Gastroesophageal sphincter (tissue), 4 donors: ENCODE data around the gene VAX1. TPM values are rescaled to one million over a fixed set of nuclear protein-coding genes. Genes with fewer than 3 reads are reported as not detected.
"Not testable (repeated sequence)": the region's sequence is repeated elsewhere in the genome, so short reads cannot be mapped to it uniquely, and the experiment has no call there.

ENCODE experiments used
- ATAC-seq: fragments of 150-250 bp; one replicate; pipeline ENCODE4 v1.9.1; 2016; ENCODE audit warnings: mild to moderate bottlenecking, moderate library complexity
- H3K27ac ChIP-seq, 4 donors: fragments of 200-600 bp; sonication (generic) in 3 of 4; 1 replicate in 3 of 4; 2 replicates in 1 of 4; pipeline ENCODE4 v1.5.1; 2016 to 2019
- H3K27me3 ChIP-seq: fragments of 200-600 bp; sonication (generic); one replicate; pipeline ENCODE4 v1.5.1; 2019
- H3K36me3 ChIP-seq, 2 donors: fragments of 200-600 bp; sonication (generic); one replicate each; pipeline ENCODE4 v1.5.1; 2019; ENCODE audit warnings: control low read depth in 1 of 2
- H3K4me1 ChIP-seq, 3 donors: fragments of 200-600 bp; sonication (generic); 1 replicate in 2 of 3; 2 replicates in 1 of 3; pipeline ENCODE4 v1.5.1; 2016 to 2019; ENCODE audit warnings: control low read depth in 2 of 3
- H3K4me3 ChIP-seq, 2 donors: fragments of 200-600 bp; sonication (generic); one replicate each; pipeline ENCODE4 v1.5.1; 2019; ENCODE audit warnings: mild to moderate bottlenecking in 1 of 2, moderate library complexity in 1 of 2
- H3K9me3 ChIP-seq, 3 donors: fragments of 200-600 bp; sonication (generic); one replicate each; pipeline ENCODE4 v1.5.1; 2017 to 2019; ENCODE audit warnings: control low read depth in 2 of 3
- CTCF ChIP-seq, 4 experiments: fragments of 200-600 bp in 2 of 4; fragments of 450-650 bp in 2 of 4; sonication (generic) in 1 of 4; IDR thresholded peaks; one replicate each; pipeline ENCODE4 v1.5.1; 2017 to 2019; ENCODE audit warnings: antibody characterized with exemption in 4 of 4, mild to moderate bottlenecking in 2 of 4, moderate library complexity in 2 of 4
- EP300 ChIP-seq: sonication (generic); formaldehyde crosslinking; IDR thresholded peaks from one replicate; pipeline ENCODE4 v1.6.1; 2017; ENCODE audit warnings: antibody characterized with exemption, mild to moderate bottlenecking
- POLR2A ChIP-seq, 2 donors: fragments of 450-650 bp; IDR thresholded peaks; one replicate each; pipeline ENCODE4 v1.6.1; 2017; ENCODE audit warnings: antibody characterized with exemption in 2 of 2, mild to moderate bottlenecking in 2 of 2, moderate library complexity in 1 of 2
- POLR2AphosphoS5 ChIP-seq: sonication (generic); formaldehyde crosslinking; IDR thresholded peaks from one replicate; pipeline ENCODE4 v1.6.1; 2017; ENCODE audit warnings: antibody characterized with exemption
- WGBS, 2 donors: methylation state at CpG; one replicate each; pipeline ENCODE4 v1.1.5; 2018; ENCODE audit warnings: low coverage in 1 of 2; 5-methylcytosine and 5-hydroxymethylcytosine counted together
- small RNA-seq, 4 donors: library from RNA; depleted of rRNA; stranded (forward); fragments of <200 nt; gene quantifications; one replicate each; pipeline ENCODE3, GENCODE V24; 2016
- total RNA-seq, 4 donors: library from RNA; depleted of rRNA; stranded (reverse); fragments of >200 nt; gene quantifications; one replicate each; pipeline ENCODE4 v1.1.0, GENCODE V29; 2016

Gene VAX1
- total RNA-seq, 4 donors from 2014 or later, result not detected

- WGBS, 2 donors, result 74 to 80% methylated on average over 3 of the region's 3 CpGs
- no peaks in the 10 kb centered on the region for H3K36me3 ChIP-seq
- no peaks in the 10 kb centered on the region for H3K4me1 ChIP-seq
- H3K9me3 ChIP-seq, result peaks cover 0 to 6% (median 0%) of the 10 kb centered on the region in 3 donors
- ATAC-seq, result no peak
- H3K4me3 ChIP-seq, result no peak overlapping the region
- TF ChIP-seq POLR2A (IDR thresholded peaks at IDR 0.05) (no peak), POLR2AphosphoS5 (no peak), CTCF (IDR thresholded peaks at IDR 0.05) (no peak), EP300 (no peak)
- H3K27ac ChIP-seq, result no peak overlapping the region
- peaks cover 16% of the 10 kb centered on the region for H3K27me3 ChIP-seq
Observed at GRCh38 chr10:117086546-117086945, 51.5 kb downstream of the VAX1 start.

GRCh38 chr10:117084421-117085246 lies 53.4 kb downstream of the VAX1 start:
- 63 to 94% methylated on average over 7 of the region's 31 CpGs for WGBS, 2 donors
- H3K36me3 ChIP-seq, result not testable (repeated sequence)

More at GRCh38 chr10:117084421-117085246, 53.4 kb downstream of the VAX1 start:
- not testable (repeated sequence) for H3K4me3 ChIP-seq, ATAC-seq, H3K4me1 ChIP-seq, H3K9me3 ChIP-seq, H3K27ac ChIP-seq
- H3K27me3 ChIP-seq, result peaks cover 14% of the 10 kb centered on the region

Small RNA genes within 50 kb of the gene (small RNA-seq; reads per million reads assigned to genes)
- 0 reads per million in 4 donors for gene MIR3663

Other genes starting within 250 kb of the VAX1 start
- 1 to 10 TPM; 4.3 to 9.2 (median 6.3) TPM for gene SHTN1, start 133.1 kb downstream of the VAX1 start, total RNA-seq
- gene KCNK18, start 59.2 kb upstream of the VAX1 start, total RNA-seq, result not detected
- 1 to 10 TPM in 1 of 4 donors, under 1 TPM in 3; 0.82 to 1.9 (median 0.89) TPM for gene SLC18A2, start 102.8 kb upstream of the VAX1 start, total RNA-seq
- 10 to 100 TPM; 32.8 to 49.2 (median 37.3) TPM for gene PDZD8, start 237.2 kb upstream of the VAX1 start, total RNA-seq